WI38 (cell line): ENCODE measurements around the gene KRTCAP2.

Experiments used
- H3K4me3 ChIP-seq: 2 replicates; pipeline ENCODE4 v1.5.1; 2011; ENCODE audit warnings: low read depth, mild to moderate bottlenecking, control low read depth, low read length
- TF ChIP-seq, protein P1 (sequence below): IDR thresholded peaks from 2 replicates; pipeline ENCODE4 v1.5.1; 2012; ENCODE audit warnings: low read depth, mild to moderate bottlenecking, control low read depth, low read length

Gene KRTCAP2

DNA sequence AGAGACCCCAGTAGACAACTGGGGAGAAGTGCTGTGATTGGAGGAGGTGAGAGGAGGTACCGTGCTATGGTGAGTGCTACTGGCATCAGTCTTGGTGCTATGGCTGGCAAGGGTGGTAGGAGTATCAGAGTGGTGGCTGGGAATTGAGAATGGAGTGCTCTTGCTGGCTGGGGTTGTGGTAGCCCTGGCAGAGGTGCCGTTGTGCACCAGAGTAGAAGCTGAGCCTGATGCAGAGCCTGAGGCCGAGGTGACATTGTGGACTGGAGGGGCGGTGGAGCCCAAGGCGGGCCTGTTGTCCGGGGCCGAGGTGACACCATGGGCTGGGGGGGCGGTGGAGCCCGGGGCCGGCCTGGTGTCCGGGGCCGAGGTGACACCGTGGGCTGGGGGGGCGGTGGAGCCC, 15.2 kb upstream of the KRTCAP2 start:
- TF ChIP-seq, protein P1, sequence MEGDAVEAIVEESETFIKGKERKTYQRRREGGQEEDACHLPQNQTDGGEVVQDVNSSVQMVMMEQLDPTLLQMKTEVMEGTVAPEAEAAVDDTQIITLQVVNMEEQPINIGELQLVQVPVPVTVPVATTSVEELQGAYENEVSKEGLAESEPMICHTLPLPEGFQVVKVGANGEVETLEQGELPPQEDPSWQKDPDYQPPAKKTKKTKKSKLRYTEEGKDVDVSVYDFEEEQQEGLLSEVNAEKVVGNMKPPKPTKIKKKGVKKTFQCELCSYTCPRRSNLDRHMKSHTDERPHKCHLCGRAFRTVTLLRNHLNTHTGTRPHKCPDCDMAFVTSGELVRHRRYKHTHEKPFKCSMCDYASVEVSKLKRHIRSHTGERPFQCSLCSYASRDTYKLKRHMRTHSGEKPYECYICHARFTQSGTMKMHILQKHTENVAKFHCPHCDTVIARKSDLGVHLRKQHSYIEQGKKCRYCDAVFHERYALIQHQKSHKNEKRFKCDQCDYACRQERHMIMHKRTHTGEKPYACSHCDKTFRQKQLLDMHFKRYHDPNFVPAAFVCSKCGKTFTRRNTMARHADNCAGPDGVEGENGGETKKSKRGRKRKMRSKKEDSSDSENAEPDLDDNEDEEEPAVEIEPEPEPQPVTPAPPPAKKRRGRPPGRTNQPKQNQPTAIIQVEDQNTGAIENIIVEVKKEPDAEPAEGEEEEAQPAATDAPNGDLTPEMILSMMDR = no peak
- no peak overlapping the region for H3K4me3 ChIP-seq

DNA sequence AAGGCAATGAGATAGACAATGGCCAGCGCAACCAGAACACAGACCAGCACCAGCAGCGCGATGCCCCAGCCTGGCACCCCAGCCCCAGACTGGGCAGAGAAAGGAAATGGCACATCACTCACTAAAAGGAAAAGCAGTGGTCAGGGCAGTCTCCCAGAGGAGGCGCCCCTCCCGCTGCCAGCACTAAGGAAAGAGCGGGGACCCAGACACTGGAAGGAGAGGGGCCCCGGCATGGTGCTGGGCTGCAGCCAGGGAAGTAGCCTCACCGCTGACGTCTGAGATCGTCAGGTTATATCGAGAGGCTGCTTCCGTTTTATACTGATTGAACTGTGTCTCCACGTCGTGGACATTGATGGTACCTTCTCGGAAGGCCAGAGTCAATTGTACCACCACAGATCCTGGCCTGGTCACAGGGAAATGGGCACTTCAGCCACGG, 14.4 kb upstream of the KRTCAP2 start:
- TF ChIP-seq, protein P1 = no peak
- H3K4me3 ChIP-seq = no peak overlapping the region

DNA sequence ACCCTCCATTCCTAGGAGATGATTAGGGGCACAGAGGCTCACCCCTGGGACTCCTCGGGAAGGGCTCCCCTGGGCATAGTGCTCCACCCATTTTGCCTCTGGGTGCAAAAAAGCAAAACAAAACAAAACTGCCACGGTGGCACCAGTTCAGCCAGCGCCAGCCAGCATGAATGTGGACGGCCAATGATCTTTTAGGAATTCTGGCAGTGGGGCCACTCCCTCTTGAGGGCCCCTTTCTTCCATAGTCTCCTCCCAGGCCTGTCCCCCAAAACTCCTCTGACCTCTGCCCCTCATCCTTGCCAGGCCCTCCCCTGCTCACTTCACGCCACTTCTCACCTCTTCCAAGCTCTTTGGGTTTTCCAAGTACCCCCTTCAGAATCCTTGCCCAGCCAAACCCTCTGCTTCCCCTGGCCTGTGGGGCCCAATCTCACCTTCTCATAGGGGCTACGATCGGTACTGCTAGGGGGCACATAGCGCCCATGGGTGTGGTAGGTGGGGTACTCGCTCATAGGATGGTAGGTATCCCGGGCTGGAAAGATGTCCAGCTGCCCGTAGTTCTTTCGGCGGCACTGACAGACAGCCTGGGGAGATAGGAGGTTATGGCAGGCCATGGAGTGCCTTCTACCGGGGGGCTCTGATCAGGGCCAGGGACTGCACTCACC, 13.8 kb upstream of the KRTCAP2 start:
- no peak overlapping the region for H3K4me3 ChIP-seq
- TF ChIP-seq, protein P1 = no peak

DNA sequence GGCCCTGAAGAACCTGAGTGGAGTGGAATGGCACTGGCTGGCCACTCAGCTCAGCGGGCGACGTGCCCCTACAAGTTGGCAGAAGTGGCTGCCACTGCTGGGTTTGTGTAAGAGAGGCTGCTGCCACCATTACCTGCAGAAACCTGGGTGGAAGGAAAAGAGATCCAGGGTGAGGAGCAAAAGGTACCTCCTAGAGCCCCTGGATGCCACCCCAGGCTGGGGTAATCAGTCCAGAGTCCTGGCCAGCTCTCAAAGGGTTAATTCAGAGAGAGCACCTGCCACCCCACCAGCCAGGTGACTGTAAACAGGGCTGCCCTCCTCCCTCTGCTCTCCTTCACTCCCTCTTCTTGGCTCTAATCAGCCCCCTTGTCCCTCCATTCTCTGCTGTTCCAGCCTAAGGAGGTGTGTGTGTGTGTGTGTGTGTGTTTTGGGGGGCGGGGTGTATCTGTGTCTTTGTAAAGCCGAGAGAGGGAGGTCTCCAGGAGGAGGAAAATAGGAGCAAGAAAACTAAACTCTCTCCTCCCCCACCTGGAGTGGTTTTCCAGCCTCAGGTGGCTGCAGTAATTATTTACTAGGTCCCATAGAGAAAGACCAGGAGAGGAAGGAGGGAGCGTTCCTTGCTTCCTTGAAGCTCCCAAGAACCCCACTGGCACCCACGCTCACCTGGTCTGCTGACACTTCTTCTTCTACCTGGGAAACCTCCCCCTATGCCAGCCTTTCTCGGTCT, 13.1 kb upstream of the KRTCAP2 start:
- TF ChIP-seq, protein P1 = no peak
- H3K4me3 ChIP-seq = no peak overlapping the region

DNA sequence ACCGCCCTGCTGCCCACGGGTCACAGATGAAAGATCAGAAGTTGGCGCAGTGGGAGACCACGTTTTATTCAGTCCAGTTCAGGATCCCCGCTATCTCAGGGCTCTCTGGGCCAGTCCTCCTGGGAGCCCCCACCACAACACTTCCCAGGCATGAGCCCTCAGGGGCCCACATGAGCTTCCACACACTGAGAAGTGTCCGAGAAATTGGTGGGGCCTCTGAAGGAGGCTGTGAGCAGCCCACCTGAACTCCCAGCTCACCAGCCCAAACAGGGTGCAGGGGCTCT, 12.6 kb upstream of the KRTCAP2 start:
- no peak overlapping the region for H3K4me3 ChIP-seq
- TF ChIP-seq, protein P1 = no peak

DNA sequence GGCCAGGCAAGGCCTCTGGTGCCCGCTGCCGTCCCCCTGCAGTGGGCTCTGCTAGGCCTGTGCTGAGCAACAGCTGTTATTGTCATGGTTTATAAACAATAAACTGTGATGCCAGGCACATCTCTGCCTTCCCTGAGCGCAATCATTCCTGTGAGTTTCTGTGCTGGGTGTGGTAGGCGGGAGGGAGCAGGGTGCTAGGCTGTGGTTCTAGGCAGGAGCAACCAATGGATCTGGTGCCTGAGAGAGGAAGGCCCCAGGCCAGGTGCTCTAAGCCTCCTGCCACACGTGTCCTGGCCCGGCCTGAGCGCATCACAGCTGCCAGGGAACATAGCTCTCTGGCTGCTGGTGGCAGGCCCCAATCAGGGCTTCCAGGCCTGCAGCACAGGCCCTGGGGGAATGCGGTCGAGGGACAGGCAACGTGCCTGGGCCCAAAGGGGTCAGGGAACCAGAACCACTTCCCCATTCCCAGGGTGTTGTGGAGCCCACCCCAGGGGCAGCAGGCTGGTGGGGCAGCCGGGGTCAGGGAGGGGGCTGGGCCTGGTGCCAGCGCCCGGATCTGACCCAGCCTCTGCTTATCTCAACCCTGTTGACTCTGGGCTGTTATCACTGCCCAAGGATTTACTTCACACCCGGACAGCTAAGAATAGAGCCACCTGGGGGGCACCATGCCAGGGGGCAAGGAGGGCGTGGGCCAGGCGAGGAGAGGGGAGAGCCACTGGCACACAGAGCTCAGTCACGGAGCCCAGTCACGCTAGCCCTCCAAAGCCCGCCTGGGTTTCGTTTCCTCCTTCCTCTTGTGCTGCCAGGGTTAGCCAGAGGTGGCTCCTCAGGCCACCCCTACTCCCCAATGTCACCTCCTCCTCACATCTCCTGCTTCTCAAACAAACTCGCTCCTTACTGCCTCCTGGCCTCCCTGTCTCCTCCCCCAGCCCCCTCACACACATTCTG, 12.0 kb upstream of the KRTCAP2 start:
- TF ChIP-seq, protein P1 = no peak
- no peak overlapping the region for H3K4me3 ChIP-seq
